ENCODE data around the gene C11orf16. TPM values are rescaled to one million over a fixed set of nuclear protein-coding genes. Genes with fewer than 3 reads are reported as not detected.

Gene C11orf16
- total and polyA plus RNA-seq, 9 of the 15 experiments (the other 6 are each of a cell fraction or from before 2014, with no cell fraction given) = not detected

- TF ChIP-seq ZBTB11 (CRISPR knock-in tag; IDR thresholded peaks at IDR 0.05) (peak in 1 of 3 experiments; percentile 53; a peak in 1 of 6 replicates), ZNF3 (CRISPR knock-in tag; IDR thresholded peaks at IDR 0.05) (no peak), ZNF644 (tag; IDR thresholded peaks at IDR 0.05; ENCODE audit: low read depth) (no peak), KLF10 (CRISPR knock-in tag; IDR thresholded peaks at IDR 0.05) (no peak), CTBP1 (IDR thresholded peaks at IDR 0.05; ENCODE audit: borderline replicate concordance) (0 out of 2 replicates have a peak, but pooled peaks have one; percentile 16), E4F1 (CRISPR knock-in tag; IDR thresholded peaks at IDR 0.05; ENCODE audit: borderline replicate concordance) (no peak), MAFF (IDR thresholded peaks at IDR 0.05; ENCODE audit: low read length) (no peak), TGIF2 (CRISPR knock-in tag; IDR thresholded peaks at IDR 0.05) (no peak), JUND (IDR thresholded peaks at IDR 0.05; ENCODE audit: borderline replicate concordance, low read depth, low read length) (peak; percentile 73; the same call in 1 of the 2 replicates), JUND (tag; IDR thresholded peaks at IDR 0.05; ENCODE audit: borderline replicate concordance, low read depth, low read length) (peak; percentile 67; the same call in 2 of the 3 replicates), STAT6 (CRISPR knock-in tag; IDR thresholded peaks at IDR 0.05) (no peak), MAFG (tag; conservative IDR thresholded peaks at IDR 0.05) (no peak), SLC30A9 (CRISPR knock-in tag; IDR thresholded peaks at IDR 0.05) (no peak), ZNF592 (IDR thresholded peaks at IDR 0.05) (peak; percentile 83; the same call in 1 of the 2 replicates)
These were observed 18.6 kb downstream of the C11orf16 start (continued) for GRCh38 chr11:8913961-8914660.

Measured in K562 (cell line).